HCT116 (cell line): ENCODE data around the gene ATRIP. TPM values are rescaled to one million over a fixed set of nuclear protein-coding genes. Genes with fewer than 3 reads are reported as not detected.
A peak's percentile ranks its signal among the peaks of the same experiment; 100 is the strongest.

Experiments used
- ATAC-seq: fragments of 200-7000 bp; cut with Tn5 transposase; 2 replicates; pipeline ENCODE4 v1.9.1; 2020; ENCODE audit warnings: mild to moderate bottlenecking, moderate library complexity
- BruUV-seq: library from RNA; stranded (reverse); fragments of 400-500 nt; replicated peaks from 2 replicates; lab custom pipeline; 2021; lab: Mats Ljungman, UMichigan
- CTCF ChIA-PET: fragments of 300-600 bp; sonication (Branson Sonifier 250); formaldehyde crosslinking; loops from one replicate; lab custom pipeline; 2021; ENCODE audit warnings: antibody characterized with exemption; lab: Charles Lee
- POLR2A ChIA-PET: fragments of 300-600, 350-600 bp; sonication (Branson Sonifier 250); formaldehyde crosslinking; loops from one replicate; lab custom pipeline; 2021; ENCODE audit warnings: antibody characterized with exemption; lab: Charles Lee
- RAD21 ChIA-PET, 2 experiments: fragments of 300-600 bp; sonication (Branson Sonifier 250); formaldehyde crosslinking; loops; one replicate each; lab custom pipeline; 2023; ENCODE audit warnings: low total read pairs in 2 of 2; ENCODE audit not compliant: uncharacterized antibody in 2 of 2, unreplicated experiment in 2 of 2, low non-redundant PET in 1 of 2; lab: Charles Lee
- DNase-seq: peaks from one replicate; pipeline ENCODE4 v3.0.0-alpha.2; 2010; ENCODE audit warnings: low read depth, low spot score
- H2AFZ ChIP-seq: fragments of 200-600 bp; shearing (Covaris generic), sonication (generic); 2 replicates; pipeline ENCODE4 v1.6.1; 2017; ENCODE audit warnings: low read depth, mixed run types, mixed read lengths, antibody characterized with exemption, low read length; ENCODE audit not compliant: poor library complexity, severe bottlenecking
- H3K27ac ChIP-seq: 2 replicates; pipeline ENCODE4 v1.5.1; 2012; ENCODE audit warnings: low read depth, low read length
- H3K27me3 ChIP-seq: fragments of 200-600 bp; sonication (generic); 2 replicates; pipeline ENCODE4 v1.6.1; 2016; ENCODE audit warnings: mixed run types, low read length, mixed read lengths; ENCODE audit not compliant: insufficient read depth
- H3K36me3 ChIP-seq, 2 experiments: fragments of 200-500 bp in 1 of 2; fragments of 200-600 bp in 1 of 2; sonication (Bioruptor generic) in 1 of 2; sonication (generic) in 1 of 2; 2 replicates each; pipeline versions ENCODE4 v1.5.1 to v1.6.1; 2014 to 2016; ENCODE audit warnings: low read length in 2 of 2, inconsistent platforms in 1 of 2, mixed read lengths in 1 of 2, mixed run types in 1 of 2; ENCODE audit not compliant: insufficient read depth in 2 of 2, control insufficient read depth in 1 of 2
- H3K4me1 ChIP-seq, 2 experiments: fragments of 200-600 bp in 1 of 2; sonication (generic) in 1 of 2; 2 replicates each; pipeline versions ENCODE4 v1.5.1 to v1.6.1; 2012 to 2017; ENCODE audit warnings: low read length in 2 of 2, inconsistent platforms in 1 of 2, mild to moderate bottlenecking in 1 of 2, mixed read lengths in 1 of 2, mixed run types in 1 of 2, moderate library complexity in 1 of 2; ENCODE audit not compliant: insufficient read depth in 2 of 2, control insufficient read depth in 1 of 2
- H3K4me2 ChIP-seq: fragments of 200-600 bp; sonication (generic); 2 replicates; pipeline ENCODE4 v1.6.1; 2017; ENCODE audit warnings: mixed run types, low read length, mixed read lengths
- H3K4me3 ChIP-seq, 2 experiments: fragments of 200-600 bp in 1 of 2; sonication (generic) in 1 of 2; replicated peaks in 1 of 2; 2 replicates each; pipeline ENCODE4 v1.5.1; 2011 to 2016; ENCODE audit warnings: low read length in 2 of 2, control low read depth in 1 of 2, low read depth in 1 of 2, mild to moderate bottlenecking in 1 of 2, mixed read lengths in 1 of 2, mixed run types in 1 of 2
- H3K79me2 ChIP-seq: fragments of 200-600 bp; sonication (generic); 2 replicates; pipeline ENCODE4 v1.6.1; 2017; ENCODE audit warnings: mild to moderate bottlenecking, mixed run types, low read length, moderate library complexity, mixed read lengths; ENCODE audit not compliant: insufficient read depth
- H3K9ac ChIP-seq: fragments of 200-600 bp; sonication (generic); 2 replicates; pipeline ENCODE4 v1.6.1; 2016; ENCODE audit warnings: low read length, mixed read lengths
- H3K9me2 ChIP-seq: fragments of 200-600 bp; sonication (generic), shearing (Covaris generic); 2 replicates; pipeline ENCODE4 v1.6.1; 2017; ENCODE audit warnings: mixed run types, mild to moderate bottlenecking, moderate library complexity; ENCODE audit not compliant: insufficient read depth
- H3K9me3 ChIP-seq, 2 experiments: fragments of 200-500 bp in 1 of 2; fragments of 200-600 bp in 1 of 2; sonication (Bioruptor generic) in 1 of 2; sonication (generic) in 1 of 2; 2 replicates each; pipeline ENCODE4 v1.6.1; 2014 to 2017; ENCODE audit warnings: low read length in 2 of 2, mixed read lengths in 2 of 2, inconsistent platforms in 1 of 2, low read depth in 1 of 2, mild to moderate bottlenecking in 1 of 2, mixed run types in 1 of 2, moderate library complexity in 1 of 2; ENCODE audit not compliant: control insufficient read depth in 1 of 2, insufficient read depth in 1 of 2
- H4K20me1 ChIP-seq: fragments of 200-600 bp; sonication (generic), shearing (Covaris generic); 2 replicates; pipeline ENCODE4 v1.6.1; 2017; ENCODE audit warnings: mixed run types, mild to moderate bottlenecking, moderate library complexity; ENCODE audit not compliant: insufficient read depth
- EGR1 ChIP-seq: IDR thresholded peaks from 2 replicates; pipeline ENCODE4 v1.6.1; 2012; ENCODE audit warnings: low read depth
- ELF1 ChIP-seq: IDR thresholded peaks from 2 replicates; pipeline ENCODE4 v1.6.1; 2012; ENCODE audit warnings: low read depth, borderline replicate concordance
- EZH2 ChIP-seq: fragments of 200-600 bp; sonication (generic); IDR thresholded peaks from 2 replicates; pipeline ENCODE4 v1.6.1; 2017; ENCODE audit warnings: antibody characterized with exemption, mixed run types
- MAX ChIP-seq: IDR thresholded peaks from 2 replicates; pipeline ENCODE4 v1.6.1; 2012
- POLR2A ChIP-seq: IDR thresholded peaks from 2 replicates; pipeline ENCODE4 v1.7.0; 2011; ENCODE audit warnings: borderline replicate concordance; ENCODE audit not compliant: insufficient read depth, insufficient read length; ENCODE audit errors: extremely low read depth
- POLR2AphosphoS5 ChIP-seq: IDR thresholded peaks from 2 replicates; pipeline ENCODE4 v1.6.1; 2011; ENCODE audit warnings: mild to moderate bottlenecking, low read depth, low read length, moderate library complexity
- RAD21 ChIP-seq: IDR thresholded peaks from 2 replicates; pipeline ENCODE4 v1.6.1; 2012; ENCODE audit warnings: low read depth, mild to moderate bottlenecking
- REST ChIP-seq: IDR thresholded peaks from 2 replicates; pipeline ENCODE4 v1.6.1; 2012; ENCODE audit warnings: low read depth
- SIN3A ChIP-seq: IDR thresholded peaks from 2 replicates; pipeline ENCODE4 v1.6.1; 2012; ENCODE audit warnings: low read depth
- TCF7L2 ChIP-seq: IDR thresholded peaks from 2 replicates; pipeline ENCODE4 v1.7.0; 2011; ENCODE audit warnings: borderline replicate concordance, inconsistent platforms; ENCODE audit not compliant: insufficient read depth, insufficient read length; ENCODE audit errors: extremely low read depth
- YY1 ChIP-seq: IDR thresholded peaks from 2 replicates; pipeline ENCODE4 v1.6.1; 2011; ENCODE audit warnings: low read length, low read depth, moderate library complexity, mild to moderate bottlenecking; ENCODE audit not compliant: insufficient replicate concordance; ENCODE audit errors: extremely low read depth
- intact Hi-C: fragments of 100-400 bp; cut with micrococcal nuclease; formaldehyde crosslinking; loops from 2 replicates; pipeline ENCODE4 v1.10.0; 2022
- total RNA-seq: library from RNA; stranded (reverse); gene quantifications from one replicate; pipeline ENCODE4 v1.2.1, GENCODE V29; 2021; ENCODE audit not compliant: unreplicated experiment

Gene ATRIP
- total RNA-seq, 1 experiment from 2014 or later: 15.6 TPM

- peak overlapping the region; percentile 91 for H3K4me2 ChIP-seq
- peaks cover 0 to 17% of the 10 kb centered on the region in 2 experiments; a peak in 1 of 4 replicates for H3K36me3 ChIP-seq
- POLR2A ChIA-PET: interaction anchor here (1.8 kb wide), 1 partner anchor 9 kb away, joined by 5 read pairs; the partner anchor contains the start of genes CCDC51 and TMA7
- no peak for TF ChIP-seq MAX
- no peak for TF ChIP-seq POLR2A
- TF ChIP-seq YY1: no peak
- TF ChIP-seq, all 23 proteins: peak for 0
- H3K79me2 ChIP-seq: peaks cover 14% of the 10 kb centered on the region; the same call in 1 of the 2 replicates
- no peak for ATAC-seq
- DNase-seq: no peak
- H3K9me3 ChIP-seq: no peaks in the 10 kb centered on the region
- ChIA-PET RAD21 (no interaction called here), CTCF (interaction anchor here (2.7 to 3.3 kb wide), 2 partner anchors 9 to 30 kb away, joined by 8 to 15 read pairs; partner anchors contain the start of genes CCDC51 and TMA7)
- peaks cover 55 to 72% of the 10 kb centered on the region in 2 experiments for H3K4me1 ChIP-seq
- peak overlapping the region; percentile 81 for H3K27ac ChIP-seq
- H2AFZ ChIP-seq: no peak overlapping the region
- no peaks in the 10 kb centered on the region for H3K9me2 ChIP-seq
- H3K9ac ChIP-seq: 0 out of 2 replicates have a peak overlapping the region, but pooled peaks have one; percentile 77
- no peak overlapping the region for H3K4me3 ChIP-seq
- intact Hi-C loops: no loop called here
- no peaks in the 10 kb centered on the region for H4K20me1 ChIP-seq
- no peaks in the 10 kb centered on the region for H3K27me3 ChIP-seq
- BruUV-seq: no TSS peak
These were observed 15.8 kb upstream of the ATRIP start for GRCh38 chr3:48430708-48431101.

- Histone ChIP-seq H4K20me1 (no peaks in the 10 kb centered on the region), H3K9ac (no peak overlapping the region), H3K36me3 (peaks cover 0 to 17% of the 10 kb centered on the region in 2 experiments; a peak in 1 of 4 replicates), H3K9me2 (no peaks in the 10 kb centered on the region), H3K4me1 (peaks cover 55 to 79% of the 10 kb centered on the region in 2 experiments), H2AFZ (no peak overlapping the region), H3K4me3 (no peak overlapping the region), H3K4me2 (peak overlapping the region; percentile 79; the same call in 1 of the 2 replicates), H3K9me3 (no peaks in the 10 kb centered on the region), H3K79me2 (peaks cover 14% of the 10 kb centered on the region; the same call in 1 of the 2 replicates), H3K27ac (peak overlapping the region; percentile 62), H3K27me3 (no peaks in the 10 kb centered on the region)
- intact Hi-C loops: loop anchor here (1.0 kb wide), 1 partner anchor 237 kb away; no protein-coding TSS in a partner anchor
- TF ChIP-seq ELF1: no peak
- TF ChIP-seq REST: no peak
- TF ChIP-seq RAD21: no peak
- no peak for TF ChIP-seq EZH2
- TF ChIP-seq POLR2AphosphoS5: no peak
- no peak for TF ChIP-seq EGR1
- no peak for TF ChIP-seq SIN3A
- TF ChIP-seq TCF7L2: no peak
- no TSS peak for BruUV-seq
- ATAC-seq: no peak
- ChIA-PET RAD21 (no interaction called here), CTCF (interaction anchor here (2.7 to 3.3 kb wide), 2 partner anchors 8 to 31 kb away, joined by 8 to 15 read pairs; partner anchors contain the start of genes CCDC51 and TMA7), POLR2A (interaction anchor here (1.8 kb wide), 1 partner anchor 8 kb away, joined by 5 read pairs; the partner anchor contains the start of genes CCDC51 and TMA7)
- no peak for DNase-seq
These were observed 15.1 kb upstream of the ATRIP start for GRCh38 chr3:48431224-48432029.
